ENCODE results near the gene ELMO1.

DNA sequence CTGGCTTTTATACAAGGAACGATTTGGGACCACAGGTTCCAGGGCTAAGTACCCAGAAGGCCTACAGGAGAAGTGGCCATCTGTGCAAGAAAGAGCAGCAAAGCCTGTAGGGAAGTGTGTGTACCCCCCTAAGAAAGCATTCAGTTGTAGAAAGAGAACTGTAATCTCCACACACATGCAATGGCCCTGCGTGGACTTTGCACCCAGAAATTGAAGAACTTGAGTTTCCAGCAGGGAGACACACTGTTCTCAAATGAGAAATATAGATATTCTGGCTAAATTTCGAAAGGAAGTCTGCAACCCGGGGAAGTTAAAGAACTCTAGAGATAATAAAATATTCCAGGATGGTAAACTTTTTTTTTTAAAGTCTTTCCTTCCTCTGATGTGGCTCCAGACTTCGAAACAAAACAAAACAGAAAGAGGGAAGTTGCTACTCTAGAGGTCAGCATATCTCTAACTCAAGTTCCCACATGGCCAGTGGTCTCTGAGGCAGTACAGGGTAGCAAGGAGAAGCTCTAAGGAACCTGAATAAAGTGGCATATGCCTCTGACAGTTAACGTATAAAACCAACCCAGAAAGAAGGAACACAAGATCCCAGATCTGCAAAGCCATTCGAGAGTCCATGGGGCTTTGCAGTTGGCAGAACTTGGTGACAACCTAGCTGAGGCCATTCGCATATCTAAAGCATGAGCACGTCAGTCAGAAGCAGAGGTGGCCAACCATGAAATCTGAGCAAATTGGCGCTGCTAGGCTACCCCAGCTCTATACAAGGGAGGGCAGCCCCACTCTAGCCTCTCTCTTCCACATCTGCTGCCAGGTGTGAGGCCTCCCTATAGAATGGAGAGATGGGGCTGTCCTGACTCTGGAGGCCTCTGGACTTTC, 56.6 kb downstream of the ELMO1 start:
- TF ChIP-seq, protein P1, sequence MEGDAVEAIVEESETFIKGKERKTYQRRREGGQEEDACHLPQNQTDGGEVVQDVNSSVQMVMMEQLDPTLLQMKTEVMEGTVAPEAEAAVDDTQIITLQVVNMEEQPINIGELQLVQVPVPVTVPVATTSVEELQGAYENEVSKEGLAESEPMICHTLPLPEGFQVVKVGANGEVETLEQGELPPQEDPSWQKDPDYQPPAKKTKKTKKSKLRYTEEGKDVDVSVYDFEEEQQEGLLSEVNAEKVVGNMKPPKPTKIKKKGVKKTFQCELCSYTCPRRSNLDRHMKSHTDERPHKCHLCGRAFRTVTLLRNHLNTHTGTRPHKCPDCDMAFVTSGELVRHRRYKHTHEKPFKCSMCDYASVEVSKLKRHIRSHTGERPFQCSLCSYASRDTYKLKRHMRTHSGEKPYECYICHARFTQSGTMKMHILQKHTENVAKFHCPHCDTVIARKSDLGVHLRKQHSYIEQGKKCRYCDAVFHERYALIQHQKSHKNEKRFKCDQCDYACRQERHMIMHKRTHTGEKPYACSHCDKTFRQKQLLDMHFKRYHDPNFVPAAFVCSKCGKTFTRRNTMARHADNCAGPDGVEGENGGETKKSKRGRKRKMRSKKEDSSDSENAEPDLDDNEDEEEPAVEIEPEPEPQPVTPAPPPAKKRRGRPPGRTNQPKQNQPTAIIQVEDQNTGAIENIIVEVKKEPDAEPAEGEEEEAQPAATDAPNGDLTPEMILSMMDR (IDR thresholded peaks at IDR 0.05; ENCODE audit: low read depth, low read length, poor library complexity, severe bottlenecking): no peak
- no peak for TF ChIP-seq EZH2phosphoT487 (IDR thresholded peaks at IDR 0.05; ENCODE audit: borderline replicate concordance, low read length)
